ENCODE measurements around the gene NEURL1.

- no peak for TF ChIP-seq EZH2 (IDR thresholded peaks at IDR 0.05; ENCODE audit: borderline replicate concordance, low read length)
- TF ChIP-seq CTCF (conservative IDR thresholded peaks at IDR 0.05 in 1 of 2, IDR thresholded peaks at IDR 0.05 in 1 of 2; ENCODE audit: extremely low read depth in 1 of 2, insufficient read depth in 1 of 2, low read depth in 1 of 2, low read length in 2 of 2): no peak
Observed at GRCh38 chr10:103456074-103456660, 37.3 kb upstream of the NEURL1 start.
